Measurements from ENCODE around the gene RTKN. TPM values are rescaled to one million over a fixed set of nuclear protein-coding genes. Genes with fewer than 3 reads are reported as not detected.

Gene RTKN
- total and polyA plus RNA-seq, 2 of the 13 experiments (the other 11 are each of a cell fraction or from before 2014, with no cell fraction given), result 159 to 166 TPM

DNA sequence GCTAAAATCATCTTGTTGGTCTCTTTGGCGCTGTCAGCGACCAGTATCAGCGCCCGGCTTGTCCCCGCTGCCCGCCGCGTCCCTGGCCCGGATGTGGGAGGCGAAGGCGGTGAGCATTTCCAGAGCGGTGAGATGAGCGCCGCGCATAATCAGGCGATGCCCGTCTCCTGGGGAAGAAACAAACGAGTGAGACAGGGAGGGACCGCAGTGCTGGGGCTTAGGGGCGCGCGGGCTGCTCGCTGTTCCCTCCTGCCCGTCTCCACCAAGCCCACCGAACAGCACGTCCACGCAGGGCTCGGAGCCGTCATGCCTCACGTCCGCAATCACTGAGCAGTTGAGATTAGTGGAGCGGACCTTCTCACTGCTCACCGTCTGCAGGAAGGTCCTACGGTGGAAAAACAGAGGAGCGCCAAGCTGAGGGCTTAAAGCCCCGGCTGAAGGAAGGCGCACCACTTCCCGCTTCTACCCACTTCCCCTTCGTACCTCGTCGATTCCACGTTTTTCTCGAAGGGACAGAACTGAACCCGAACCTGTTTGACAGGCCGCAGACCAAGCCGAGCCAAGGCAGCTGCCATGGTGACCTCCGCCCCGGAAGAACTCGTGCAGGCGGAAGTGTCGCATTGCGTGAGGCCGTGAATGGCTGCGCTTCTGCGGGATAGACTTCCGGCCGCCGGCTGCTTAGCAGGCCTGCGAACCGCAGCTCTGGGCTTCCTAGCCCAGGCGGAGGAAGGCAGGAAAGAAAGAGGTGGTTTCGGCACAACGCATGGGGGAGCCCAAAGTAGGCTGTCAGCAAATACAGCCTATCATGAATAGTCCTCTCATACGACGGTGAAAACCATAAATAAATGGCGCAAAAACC, 30.6 kb upstream of the RTKN start, which contains the start of gene MRPL53:
MRPL53 (minus strand) TSS at position 595 of the 859 bp plus-strand sequence; CDS start at position 575, 20 bp downstream.
- Histone ChIP-seq H4K20me1 (ENCODE audit: insufficient read depth, low read length) (no peaks in the 10 kb centered on the region), H3K4me3 (replicated peaks in 1 of 3; ENCODE audit: insufficient read depth in 1 of 3, low read depth in 2 of 3, low read length in 3 of 3) (peak within 1 kb of the TSS; percentile 67 to 91 (median 83)), H3K9ac (ENCODE audit: insufficient read depth, low read depth, low read length) (peak within 1 kb of the TSS; percentile 86), H3K36me3 (replicated peaks in 1 of 2; ENCODE audit: control insufficient read depth in 1 of 2, insufficient read depth in 2 of 2, low read length in 2 of 2) (peaks cover 7 to 16% of the 10 kb centered on the region in 2 experiments), H3K4me2 (ENCODE audit: low read depth, low read length) (peak within 1 kb of the TSS; percentile 95), H3K79me2 (ENCODE audit: insufficient read depth, low read length) (peaks cover 4% of the 10 kb centered on the region), H3K27ac (ENCODE audit: extremely low read length, insufficient read depth, low read length) (peak within 1 kb of the TSS; percentile 83), H3K4me1 (ENCODE audit: insufficient read depth, low read length) (peaks cover 52% of the 10 kb centered on the region), H3K27me3 (ENCODE audit: control insufficient read depth in 1 of 2, insufficient read depth in 2 of 2, low read length in 2 of 2) (no peaks in the 10 kb centered on the region; a peak in 1 of 5 replicates), H2AFZ (ENCODE audit: low read length) (peak within 1 kb of the TSS; percentile 21), H3K9me3 (ENCODE audit: low read length) (no peaks in the 10 kb centered on the region)
- BruUV-seq (replicated peaks), result TSS peak; percentile 67
- peak; percentile 92 for DNase-seq (ENCODE audit: low spot score)
- CTCF ChIA-PET (ENCODE audit: low intra/inter-chr PET ratio, low total read pairs), result no interaction called here
- peak; percentile 78 for FAIRE-seq
- ATAC-seq, result peak; percentile 87
- POLR2A ChIA-PET, result interaction anchor here (0.8 to 20.6 kb wide), 19 partner anchors 9 to 273 kb away, joined by 3 to 795 read pairs (median 9); partner anchors contain the start of genes AUP1, CCDC142, DQX1 and HTRA2
- intact Hi-C loops (cut with micrococcal nuclease; ENCODE audit: unreplicated experiment) (loop anchor here (1.0 to 2.0 kb wide), 2 partner anchors 14 to 57 kb away; partner anchors contain the start of genes AUP1, HTRA2 and WBP1), in situ Hi-C loops (cut with HindIII; ENCODE audit: extremely low pct_ligation_motif_present, low pct_unique_long_range_greater_than_20kb) (no loop called here)
- WGBS (ENCODE audit: low lambda C conversion rate), result 2% methylated on average over 62 of the region's 66 CpGs
- TF ChIP-seq, protein P1, sequence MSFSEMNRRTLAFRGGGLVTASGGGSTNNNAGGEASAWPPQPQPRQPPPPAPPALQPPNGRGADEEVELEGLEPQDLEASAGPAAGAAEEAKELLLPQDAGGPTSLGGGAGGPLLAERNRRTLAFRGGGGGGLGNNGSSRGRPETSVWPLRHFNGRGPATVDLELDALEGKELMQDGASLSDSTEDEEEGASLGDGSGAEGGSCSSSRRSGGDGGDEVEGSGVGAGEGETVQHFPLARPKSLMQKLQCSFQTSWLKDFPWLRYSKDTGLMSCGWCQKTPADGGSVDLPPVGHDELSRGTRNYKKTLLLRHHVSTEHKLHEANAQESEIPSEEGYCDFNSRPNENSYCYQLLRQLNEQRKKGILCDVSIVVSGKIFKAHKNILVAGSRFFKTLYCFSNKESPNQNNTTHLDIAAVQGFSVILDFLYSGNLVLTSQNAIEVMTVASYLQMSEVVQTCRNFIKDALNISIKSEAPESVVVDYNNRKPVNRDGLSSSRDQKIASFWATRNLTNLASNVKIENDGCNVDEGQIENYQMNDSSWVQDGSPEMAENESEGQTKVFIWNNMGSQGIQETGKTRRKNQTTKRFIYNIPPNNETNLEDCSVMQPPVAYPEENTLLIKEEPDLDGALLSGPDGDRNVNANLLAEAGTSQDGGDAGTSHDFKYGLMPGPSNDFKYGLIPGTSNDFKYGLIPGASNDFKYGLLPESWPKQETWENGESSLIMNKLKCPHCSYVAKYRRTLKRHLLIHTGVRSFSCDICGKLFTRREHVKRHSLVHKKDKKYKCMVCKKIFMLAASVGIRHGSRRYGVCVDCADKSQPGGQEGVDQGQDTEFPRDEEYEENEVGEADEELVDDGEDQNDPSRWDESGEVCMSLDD (CRISPR knock-in tag; IDR thresholded peaks at IDR 0.05; ENCODE audit: borderline replicate concordance), result no peak; the same call in 1 of the 2 replicates
- TF ChIP-seq NR3C1 (CRISPR knock-in tag; IDR thresholded peaks at IDR 0.05), result no peak
- peak; percentile 89 for TF ChIP-seq MIER2 (CRISPR knock-in tag; IDR thresholded peaks at IDR 0.05)
- peak; percentile 73; the same call in 1 of the 2 replicates for TF ChIP-seq ZKSCAN8 (CRISPR knock-in tag; IDR thresholded peaks at IDR 0.05; ENCODE audit: borderline replicate concordance)
- no peak for TF ChIP-seq ZNF382 (CRISPR knock-in tag; IDR thresholded peaks at IDR 0.05; ENCODE audit: borderline replicate concordance)
- no peak for TF ChIP-seq ZNF672 (CRISPR knock-in tag; IDR thresholded peaks at IDR 0.05)
- peak; percentile 98 for TF ChIP-seq HOXA3 (CRISPR knock-in tag; IDR thresholded peaks at IDR 0.05)
- TF ChIP-seq, protein P2, sequence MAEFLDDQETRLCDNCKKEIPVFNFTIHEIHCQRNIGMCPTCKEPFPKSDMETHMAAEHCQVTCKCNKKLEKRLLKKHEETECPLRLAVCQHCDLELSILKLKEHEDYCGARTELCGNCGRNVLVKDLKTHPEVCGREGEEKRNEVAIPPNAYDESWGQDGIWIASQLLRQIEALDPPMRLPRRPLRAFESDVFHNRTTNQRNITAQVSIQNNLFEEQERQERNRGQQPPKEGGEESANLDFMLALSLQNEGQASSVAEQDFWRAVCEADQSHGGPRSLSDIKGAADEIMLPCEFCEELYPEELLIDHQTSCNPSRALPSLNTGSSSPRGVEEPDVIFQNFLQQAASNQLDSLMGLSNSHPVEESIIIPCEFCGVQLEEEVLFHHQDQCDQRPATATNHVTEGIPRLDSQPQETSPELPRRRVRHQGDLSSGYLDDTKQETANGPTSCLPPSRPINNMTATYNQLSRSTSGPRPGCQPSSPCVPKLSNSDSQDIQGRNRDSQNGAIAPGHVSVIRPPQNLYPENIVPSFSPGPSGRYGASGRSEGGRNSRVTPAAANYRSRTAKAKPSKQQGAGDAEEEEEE (CRISPR knock-in tag; IDR thresholded peaks at IDR 0.05; ENCODE audit: borderline replicate concordance), result peak; percentile 78
- TF ChIP-seq ZNF235 (CRISPR knock-in tag; IDR thresholded peaks at IDR 0.05; ENCODE audit: borderline replicate concordance), result peak; percentile 93
- peak; percentile 65; the same call in 1 of the 2 replicates for TF ChIP-seq PPARG (CRISPR knock-in tag; conservative IDR thresholded peaks at IDR 0.05)
